ENCODE data around the gene SPSB2. TPM values are rescaled to one million over a fixed set of nuclear protein-coding genes. Genes with fewer than 3 reads are reported as not detected.
"Not testable (repeated sequence)": the region's sequence is repeated elsewhere in the genome, so short reads cannot be mapped to it uniquely, and the experiment has no call there.

The SPSB2 gene
- polyA plus RNA-seq, 1 of the 3 experiments (the other 2 are of a cell fraction): 16.9 TPM

DNA sequence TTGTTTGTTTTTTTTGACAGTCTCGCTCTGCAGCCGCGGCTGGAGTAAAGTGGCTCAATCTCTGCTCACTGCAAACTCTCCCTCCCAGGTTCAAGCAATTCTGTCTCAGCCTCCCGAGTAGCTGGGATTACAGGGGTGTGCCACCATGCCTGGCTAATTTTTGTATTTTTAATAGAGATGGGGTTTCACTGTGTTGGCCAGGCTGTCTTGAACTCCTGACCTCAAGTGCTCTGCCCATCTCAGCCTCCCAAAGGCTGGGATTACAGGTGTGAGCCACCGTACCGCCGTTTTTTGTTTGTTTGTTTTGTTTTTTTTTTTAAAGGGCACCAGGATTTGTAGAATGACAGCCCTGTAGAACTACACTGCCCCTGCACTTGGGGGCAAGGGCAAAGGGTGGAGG, 15.7 kb upstream of the SPSB2 start:
- H3K27ac ChIP-seq (ENCODE audit: low read depth in 2 of 2, low read length in 1 of 2); CTCF ChIA-PET; H3K36me3 ChIP-seq (replicated peaks in 1 of 2; ENCODE audit: control insufficient read depth in 1 of 2, insufficient read depth in 2 of 2, low read length in 1 of 2); H3K4me1 ChIP-seq (ENCODE audit: control insufficient read depth in 1 of 2, insufficient read depth in 2 of 2, low read depth in 1 of 2, low read length in 1 of 2); H3K9ac ChIP-seq; H3K9me2 ChIP-seq; H3K79me2 ChIP-seq (ENCODE audit: insufficient read depth); H3K27me3 ChIP-seq (ENCODE audit: insufficient read depth); H3K4me3 ChIP-seq (ENCODE audit: low read depth in 2 of 2, low read length in 1 of 2); H3K9me3 ChIP-seq; H3K4me2 ChIP-seq; H4K20me1 ChIP-seq (ENCODE audit: insufficient read depth); DNase-seq; H2AFZ ChIP-seq (ENCODE audit: low read depth): not testable (repeated sequence)
- POLR2A ChIA-PET: interaction anchor here (1.2 kb wide), 1 partner anchor 25 kb away, joined by 4 read pairs; the partner anchor contains the start of gene ENO2
- WGBS (ENCODE audit: low lambda C conversion rate): 93% methylated on average over 7 of the region's 7 CpGs
- peaks cover 16% of the 10 kb centered on the region for H3F3A ChIP-seq (replicated peaks; ENCODE audit: insufficient read depth)

DNA sequence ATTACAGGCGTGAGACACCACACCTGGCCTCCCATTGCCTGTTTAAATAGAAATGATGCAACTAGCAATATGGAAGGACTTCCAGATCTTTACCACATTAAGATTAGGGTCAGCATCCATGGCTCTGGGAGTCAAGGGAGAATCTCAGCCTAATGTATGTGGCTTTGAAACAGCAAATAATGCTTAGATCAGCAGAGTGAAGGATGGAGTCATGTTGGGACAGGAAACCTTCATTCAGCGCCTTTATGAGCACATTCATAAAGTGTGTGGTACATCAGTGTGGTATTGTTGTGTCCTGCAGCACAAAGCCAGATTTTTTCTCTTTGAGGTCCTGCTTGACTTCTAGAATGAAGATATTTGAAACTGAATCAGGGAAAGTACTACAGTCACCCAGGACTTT, 15.3 kb upstream of the SPSB2 start:
- H3K36me3 ChIP-seq (replicated peaks in 1 of 2; ENCODE audit: control insufficient read depth in 1 of 2, insufficient read depth in 2 of 2, low read length in 1 of 2): peaks cover 2 to 5% of the 10 kb centered on the region in 2 experiments
- H2AFZ ChIP-seq (ENCODE audit: low read depth): no peak overlapping the region
- WGBS (ENCODE audit: low lambda C conversion rate): 94% methylated on average over 2 of the region's 2 CpGs
- peaks cover 6 to 9% of the 10 kb centered on the region in 2 experiments; a peak in 3 of 4 replicates for H3K4me1 ChIP-seq (ENCODE audit: control insufficient read depth in 1 of 2, insufficient read depth in 2 of 2, low read depth in 1 of 2, low read length in 1 of 2)
- H3F3A ChIP-seq (replicated peaks; ENCODE audit: insufficient read depth): peaks cover 16% of the 10 kb centered on the region
- H3K9me2 ChIP-seq: no peaks in the 10 kb centered on the region
- H3K9me3 ChIP-seq: no peaks in the 10 kb centered on the region
- 0 out of 4 replicates have a peak overlapping the region, but pooled peaks of 1 of the 2 experiments have one; percentile 12 for H3K4me3 ChIP-seq (ENCODE audit: low read depth in 2 of 2, low read length in 1 of 2)
- no peaks in the 10 kb centered on the region for H4K20me1 ChIP-seq (ENCODE audit: insufficient read depth)
- H3K27me3 ChIP-seq (ENCODE audit: insufficient read depth): no peaks in the 10 kb centered on the region
- no peaks in the 10 kb centered on the region for H3K79me2 ChIP-seq (ENCODE audit: insufficient read depth)
- TF ChIP-seq SMC3 (IDR thresholded peaks at IDR 0.05; ENCODE audit: low read depth, low read length): no peak
- TF ChIP-seq, protein P1, sequence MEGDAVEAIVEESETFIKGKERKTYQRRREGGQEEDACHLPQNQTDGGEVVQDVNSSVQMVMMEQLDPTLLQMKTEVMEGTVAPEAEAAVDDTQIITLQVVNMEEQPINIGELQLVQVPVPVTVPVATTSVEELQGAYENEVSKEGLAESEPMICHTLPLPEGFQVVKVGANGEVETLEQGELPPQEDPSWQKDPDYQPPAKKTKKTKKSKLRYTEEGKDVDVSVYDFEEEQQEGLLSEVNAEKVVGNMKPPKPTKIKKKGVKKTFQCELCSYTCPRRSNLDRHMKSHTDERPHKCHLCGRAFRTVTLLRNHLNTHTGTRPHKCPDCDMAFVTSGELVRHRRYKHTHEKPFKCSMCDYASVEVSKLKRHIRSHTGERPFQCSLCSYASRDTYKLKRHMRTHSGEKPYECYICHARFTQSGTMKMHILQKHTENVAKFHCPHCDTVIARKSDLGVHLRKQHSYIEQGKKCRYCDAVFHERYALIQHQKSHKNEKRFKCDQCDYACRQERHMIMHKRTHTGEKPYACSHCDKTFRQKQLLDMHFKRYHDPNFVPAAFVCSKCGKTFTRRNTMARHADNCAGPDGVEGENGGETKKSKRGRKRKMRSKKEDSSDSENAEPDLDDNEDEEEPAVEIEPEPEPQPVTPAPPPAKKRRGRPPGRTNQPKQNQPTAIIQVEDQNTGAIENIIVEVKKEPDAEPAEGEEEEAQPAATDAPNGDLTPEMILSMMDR (IDR thresholded peaks at IDR 0.05): no peak
- no peak for TF ChIP-seq FOXJ3 (CRISPR knock-in tag; IDR thresholded peaks at IDR 0.05)
- TF ChIP-seq TEAD4 (IDR thresholded peaks at IDR 0.05; ENCODE audit: borderline replicate concordance, insufficient read depth): no peak
- TF ChIP-seq GATA2 (CRISPR knock-in tag; IDR thresholded peaks at IDR 0.05): no peak
- TF ChIP-seq, protein P2, sequence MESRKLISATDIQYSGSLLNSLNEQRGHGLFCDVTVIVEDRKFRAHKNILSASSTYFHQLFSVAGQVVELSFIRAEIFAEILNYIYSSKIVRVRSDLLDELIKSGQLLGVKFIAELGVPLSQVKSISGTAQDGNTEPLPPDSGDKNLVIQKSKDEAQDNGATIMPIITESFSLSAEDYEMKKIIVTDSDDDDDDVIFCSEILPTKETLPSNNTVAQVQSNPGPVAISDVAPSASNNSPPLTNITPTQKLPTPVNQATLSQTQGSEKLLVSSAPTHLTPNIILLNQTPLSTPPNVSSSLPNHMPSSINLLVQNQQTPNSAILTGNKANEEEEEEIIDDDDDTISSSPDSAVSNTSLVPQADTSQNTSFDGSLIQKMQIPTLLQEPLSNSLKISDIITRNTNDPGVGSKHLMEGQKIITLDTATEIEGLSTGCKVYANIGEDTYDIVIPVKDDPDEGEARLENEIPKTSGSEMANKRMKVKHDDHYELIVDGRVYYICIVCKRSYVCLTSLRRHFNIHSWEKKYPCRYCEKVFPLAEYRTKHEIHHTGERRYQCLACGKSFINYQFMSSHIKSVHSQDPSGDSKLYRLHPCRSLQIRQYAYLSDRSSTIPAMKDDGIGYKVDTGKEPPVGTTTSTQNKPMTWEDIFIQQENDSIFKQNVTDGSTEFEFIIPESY (IDR thresholded peaks at IDR 0.05; ENCODE audit: borderline replicate concordance, low read depth): no peak
- TF ChIP-seq, protein P3, sequence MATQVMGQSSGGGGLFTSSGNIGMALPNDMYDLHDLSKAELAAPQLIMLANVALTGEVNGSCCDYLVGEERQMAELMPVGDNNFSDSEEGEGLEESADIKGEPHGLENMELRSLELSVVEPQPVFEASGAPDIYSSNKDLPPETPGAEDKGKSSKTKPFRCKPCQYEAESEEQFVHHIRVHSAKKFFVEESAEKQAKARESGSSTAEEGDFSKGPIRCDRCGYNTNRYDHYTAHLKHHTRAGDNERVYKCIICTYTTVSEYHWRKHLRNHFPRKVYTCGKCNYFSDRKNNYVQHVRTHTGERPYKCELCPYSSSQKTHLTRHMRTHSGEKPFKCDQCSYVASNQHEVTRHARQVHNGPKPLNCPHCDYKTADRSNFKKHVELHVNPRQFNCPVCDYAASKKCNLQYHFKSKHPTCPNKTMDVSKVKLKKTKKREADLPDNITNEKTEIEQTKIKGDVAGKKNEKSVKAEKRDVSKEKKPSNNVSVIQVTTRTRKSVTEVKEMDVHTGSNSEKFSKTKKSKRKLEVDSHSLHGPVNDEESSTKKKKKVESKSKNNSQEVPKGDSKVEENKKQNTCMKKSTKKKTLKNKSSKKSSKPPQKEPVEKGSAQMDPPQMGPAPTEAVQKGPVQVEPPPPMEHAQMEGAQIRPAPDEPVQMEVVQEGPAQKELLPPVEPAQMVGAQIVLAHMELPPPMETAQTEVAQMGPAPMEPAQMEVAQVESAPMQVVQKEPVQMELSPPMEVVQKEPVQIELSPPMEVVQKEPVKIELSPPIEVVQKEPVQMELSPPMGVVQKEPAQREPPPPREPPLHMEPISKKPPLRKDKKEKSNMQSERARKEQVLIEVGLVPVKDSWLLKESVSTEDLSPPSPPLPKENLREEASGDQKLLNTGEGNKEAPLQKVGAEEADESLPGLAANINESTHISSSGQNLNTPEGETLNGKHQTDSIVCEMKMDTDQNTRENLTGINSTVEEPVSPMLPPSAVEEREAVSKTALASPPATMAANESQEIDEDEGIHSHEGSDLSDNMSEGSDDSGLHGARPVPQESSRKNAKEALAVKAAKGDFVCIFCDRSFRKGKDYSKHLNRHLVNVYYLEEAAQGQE (IDR thresholded peaks at IDR 0.05; ENCODE audit: low read depth, low read length): no peak
- no peak for TF ChIP-seq JUND (IDR thresholded peaks at IDR 0.05)
- TF ChIP-seq RFX5 (IDR thresholded peaks at IDR 0.05; ENCODE audit: low read length): no peak
- no peak for TF ChIP-seq ELF1 (IDR thresholded peaks at IDR 0.05)
- TF ChIP-seq, protein P4, sequence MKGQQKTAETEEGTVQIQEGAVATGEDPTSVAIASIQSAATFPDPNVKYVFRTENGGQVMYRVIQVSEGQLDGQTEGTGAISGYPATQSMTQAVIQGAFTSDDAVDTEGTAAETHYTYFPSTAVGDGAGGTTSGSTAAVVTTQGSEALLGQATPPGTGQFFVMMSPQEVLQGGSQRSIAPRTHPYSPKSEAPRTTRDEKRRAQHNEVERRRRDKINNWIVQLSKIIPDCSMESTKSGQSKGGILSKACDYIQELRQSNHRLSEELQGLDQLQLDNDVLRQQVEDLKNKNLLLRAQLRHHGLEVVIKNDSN (IDR thresholded peaks at IDR 0.05; ENCODE audit: borderline replicate concordance, low read depth): no peak
- no peak for TF ChIP-seq RXRA (IDR thresholded peaks at IDR 0.05; ENCODE audit: borderline replicate concordance, low read depth)
- TF ChIP-seq, protein P5, sequence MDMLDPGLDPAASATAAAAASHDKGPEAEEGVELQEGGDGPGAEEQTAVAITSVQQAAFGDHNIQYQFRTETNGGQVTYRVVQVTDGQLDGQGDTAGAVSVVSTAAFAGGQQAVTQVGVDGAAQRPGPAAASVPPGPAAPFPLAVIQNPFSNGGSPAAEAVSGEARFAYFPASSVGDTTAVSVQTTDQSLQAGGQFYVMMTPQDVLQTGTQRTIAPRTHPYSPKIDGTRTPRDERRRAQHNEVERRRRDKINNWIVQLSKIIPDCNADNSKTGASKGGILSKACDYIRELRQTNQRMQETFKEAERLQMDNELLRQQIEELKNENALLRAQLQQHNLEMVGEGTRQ (IDR thresholded peaks at IDR 0.05; ENCODE audit: borderline replicate concordance, low read depth, low read length): no peak
- TF ChIP-seq EZH2phosphoT487 (IDR thresholded peaks at IDR 0.05; ENCODE audit: borderline replicate concordance, low read depth): no peak
- no peak overlapping the region for H3K4me2 ChIP-seq
- ChIA-PET POLR2A (no interaction called here), CTCF (no interaction called here)
- no peak for DNase-seq
- H3K27ac ChIP-seq (ENCODE audit: low read depth in 2 of 2, low read length in 1 of 2): no peak overlapping the region
- H3K9ac ChIP-seq: no peak overlapping the region

Data from SK-N-SH (cell line).